SU-DHL-6 (cell line): ENCODE results near the gene OBSCN.

Experiments
- H2AFZ ChIP-seq: fragments of 200-600 bp; sonication (generic); 2 replicates; pipeline ENCODE4 v1.6.1; 2014; ENCODE audit warnings: low read depth, mild to moderate bottlenecking, moderate library complexity, mixed read lengths, antibody characterized with exemption, low read length; ENCODE audit not compliant: severe bottlenecking
- H3F3A ChIP-seq: fragments of 200-600 bp; shearing (Covaris generic); 2 replicates; pipeline ENCODE4 v1.6.0; 2016; ENCODE audit warnings: antibody characterized with exemption, mild to moderate bottlenecking; ENCODE audit not compliant: insufficient read depth
- H3K27ac ChIP-seq: fragments of 200-600 bp; sonication (generic); 2 replicates; pipeline ENCODE4 v1.5.1; 2016; ENCODE audit warnings: low read depth, mild to moderate bottlenecking, low read length, moderate library complexity, mixed read lengths
- H3K27me3 ChIP-seq: fragments of 200-600 bp; sonication (generic), shearing (Covaris generic); 2 replicates; pipeline ENCODE4 v1.6.0; 2014; ENCODE audit warnings: mild to moderate bottlenecking, low read length
- H3K36me3 ChIP-seq: fragments of 200-600 bp; sonication (generic); 2 replicates; pipeline ENCODE4 v1.6.1; 2014; ENCODE audit warnings: mild to moderate bottlenecking, low read length, mixed read lengths
- H3K4me2 ChIP-seq: fragments of 300-600, 200-600 bp; shearing (Covaris generic), sonication (generic); 2 replicates; pipeline ENCODE4 v1.6.0; 2014; ENCODE audit warnings: low read length, low read depth, mild to moderate bottlenecking; ENCODE audit not compliant: poor library complexity, severe bottlenecking
- H3K4me3 ChIP-seq: fragments of 200-600 bp; sonication (generic); 2 replicates; pipeline ENCODE4 v1.5.1; 2014; ENCODE audit warnings: antibody characterized with exemption, low read length, mild to moderate bottlenecking, mixed read lengths; ENCODE audit not compliant: insufficient read depth, poor library complexity, severe bottlenecking
- H3K79me2 ChIP-seq: fragments of 200-600 bp; sonication (generic); 2 replicates; pipeline ENCODE4 v1.6.1; 2014; ENCODE audit warnings: mild to moderate bottlenecking, low read length, moderate library complexity; ENCODE audit not compliant: insufficient read depth
- H3K9ac ChIP-seq: fragments of 200-600 bp; sonication (generic); 2 replicates; pipeline ENCODE4 v1.7.0; 2014; ENCODE audit warnings: mild to moderate bottlenecking, low read length
- H3K9me2 ChIP-seq: fragments of 200-600 bp; sonication (generic); replicated peaks from 2 replicates; pipeline ENCODE4 v1.6.1; 2014; ENCODE audit warnings: low read length; ENCODE audit not compliant: insufficient read depth
- H3K9me3 ChIP-seq: fragments of 200-600 bp; sonication (generic); 2 replicates; pipeline ENCODE4 v1.6.1; 2014; ENCODE audit warnings: low read length, mixed read lengths; ENCODE audit not compliant: insufficient read depth
- H4K20me1 ChIP-seq: fragments of 200-600 bp; sonication (generic); 2 replicates; pipeline ENCODE4 v1.6.1; 2014; ENCODE audit warnings: low read depth, mild to moderate bottlenecking, antibody characterized with exemption, low read length, moderate library complexity, mixed read lengths
- CTCF ChIP-seq: fragments of 200-600 bp; sonication (generic); IDR thresholded peaks from one replicate; pipeline ENCODE4 v1.5.1; 2017; ENCODE audit warnings: antibody characterized with exemption, mild to moderate bottlenecking, low read length, moderate library complexity; ENCODE audit not compliant: insufficient read depth, poor library complexity, severe bottlenecking
- EZH2phosphoT487 ChIP-seq: fragments of 200-600 bp; sonication (generic), shearing (Covaris generic); conservative IDR thresholded peaks from 2 replicates; pipeline ENCODE4 v1.6.1; 2018; ENCODE audit warnings: mild to moderate bottlenecking, antibody characterized with exemption, low read length, moderate library complexity, mixed read lengths

OBSCN gene

DNA sequence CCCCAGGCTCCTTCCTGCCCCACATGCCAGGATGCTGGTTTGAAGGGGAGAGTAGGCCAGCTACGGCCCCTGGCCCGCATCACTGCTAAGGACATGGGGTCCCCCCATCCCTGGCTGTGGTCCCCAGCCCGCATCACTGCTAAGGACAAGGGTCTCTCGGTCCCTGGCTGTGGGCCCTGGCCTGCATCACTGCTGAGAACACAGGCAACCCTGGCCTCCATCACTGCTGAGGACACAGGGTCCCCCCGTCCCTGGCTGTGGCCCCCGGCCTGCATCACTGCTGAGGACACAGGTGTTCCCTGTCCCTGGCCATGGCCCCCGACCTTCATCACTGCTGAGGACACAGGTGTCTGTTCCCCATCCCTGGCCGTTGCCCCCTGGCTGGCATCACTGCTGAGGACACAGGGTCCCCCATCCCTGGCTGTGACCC, 448 bp upstream of the OBSCN start:
- Histone ChIP-seq H3K27me3 (no peaks in the 10 kb centered on the region), H3K36me3 (no peaks in the 10 kb centered on the region), H2AFZ (no peak overlapping the region), H3K9me2 (no peaks in the 10 kb centered on the region), H3F3A (no peaks in the 10 kb centered on the region), H3K27ac (no peak overlapping the region), H3K4me2 (no peak overlapping the region), H3K4me3 (no peak overlapping the region), H3K9ac (no peak overlapping the region), H3K9me3 (no peaks in the 10 kb centered on the region), H4K20me1 (no peaks in the 10 kb centered on the region), H3K79me2 (no peaks in the 10 kb centered on the region)
- TF ChIP-seq EZH2phosphoT487 (no peak), CTCF (no peak)

GRCh38 chr1:228208831-228209551, 1.1 kb downstream of the OBSCN start:
- H3K36me3 ChIP-seq: no peaks in the 10 kb centered on the region
- H3K27me3 ChIP-seq: no peaks in the 10 kb centered on the region
- no peak overlapping the region for H3K27ac ChIP-seq
- no peak overlapping the region for H3K4me2 ChIP-seq
- no peaks in the 10 kb centered on the region for H3K9me2 ChIP-seq
- no peaks in the 10 kb centered on the region for H3F3A ChIP-seq
- no peaks in the 10 kb centered on the region for H4K20me1 ChIP-seq
- H3K9me3 ChIP-seq: no peaks in the 10 kb centered on the region
- H2AFZ ChIP-seq: no peak overlapping the region
- H3K79me2 ChIP-seq: no peaks in the 10 kb centered on the region
- H3K9ac ChIP-seq: no peak overlapping the region
- no peak overlapping the region for H3K4me3 ChIP-seq
- TF ChIP-seq CTCF: no peak
- TF ChIP-seq EZH2phosphoT487: no peak

DNA sequence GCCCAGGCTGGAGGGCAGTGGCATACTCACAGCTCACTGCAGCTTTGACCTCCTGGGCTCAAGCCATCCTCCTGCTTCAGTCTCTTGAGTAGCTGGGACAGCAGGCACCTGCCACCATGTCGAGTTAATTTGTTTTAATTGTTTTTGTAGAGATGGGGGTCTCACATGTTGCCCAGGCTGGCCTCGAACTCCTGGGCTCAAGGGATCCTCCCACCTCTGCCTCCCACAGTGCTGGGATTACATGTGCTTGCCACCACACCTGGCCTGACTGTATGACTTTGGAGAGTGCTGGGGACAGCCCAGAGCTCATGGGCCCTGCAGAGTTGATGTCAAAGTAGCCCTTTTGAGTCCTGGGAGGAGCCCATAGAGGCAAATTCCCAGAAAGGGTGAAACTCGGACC, 1.8 kb downstream of the OBSCN start:
- no peak overlapping the region for H2AFZ ChIP-seq
- no peak overlapping the region for H3K27ac ChIP-seq

More for the DNA sequence above, 1.8 kb downstream of the OBSCN start:
- Histone ChIP-seq H3K27me3 (no peaks in the 10 kb centered on the region), H3K79me2 (no peaks in the 10 kb centered on the region), H3K36me3 (no peaks in the 10 kb centered on the region), H3K4me3 (no peak overlapping the region), H4K20me1 (no peaks in the 10 kb centered on the region), H3K9me2 (no peaks in the 10 kb centered on the region), H3F3A (no peaks in the 10 kb centered on the region), H3K4me2 (no peak overlapping the region), H3K9ac (no peak overlapping the region), H3K9me3 (no peaks in the 10 kb centered on the region)
- TF ChIP-seq CTCF: no peak
- TF ChIP-seq EZH2phosphoT487: no peak
